Keratinocyte (primary cell): Measurements from ENCODE around the gene KHNYN.

Source experiments
- EZH2 ChIP-seq: IDR thresholded peaks from one replicate; pipeline ENCODE4 v1.6.1; 2012; ENCODE audit warnings: inconsistent platforms, mild to moderate bottlenecking, low read length, moderate library complexity
- TF ChIP-seq, protein P1 (sequence below), 3 experiments: IDR thresholded peaks in 1 of 3; conservative IDR thresholded peaks in 1 of 3; optimal IDR thresholded peaks in 1 of 3; 2 replicates in 2 of 3; 3 replicates in 1 of 3; pipeline versions ENCODE3 to v1.5.1; 2011; ENCODE audit warnings: low read length in 3 of 3, mild to moderate bottlenecking in 3 of 3, moderate library complexity in 2 of 3, control low read depth in 1 of 3, inconsistent platforms in 1 of 3; ENCODE audit not compliant: insufficient read depth in 2 of 3; ENCODE audit errors: extremely low read depth in 1 of 3

- TF ChIP-seq, protein P1, sequence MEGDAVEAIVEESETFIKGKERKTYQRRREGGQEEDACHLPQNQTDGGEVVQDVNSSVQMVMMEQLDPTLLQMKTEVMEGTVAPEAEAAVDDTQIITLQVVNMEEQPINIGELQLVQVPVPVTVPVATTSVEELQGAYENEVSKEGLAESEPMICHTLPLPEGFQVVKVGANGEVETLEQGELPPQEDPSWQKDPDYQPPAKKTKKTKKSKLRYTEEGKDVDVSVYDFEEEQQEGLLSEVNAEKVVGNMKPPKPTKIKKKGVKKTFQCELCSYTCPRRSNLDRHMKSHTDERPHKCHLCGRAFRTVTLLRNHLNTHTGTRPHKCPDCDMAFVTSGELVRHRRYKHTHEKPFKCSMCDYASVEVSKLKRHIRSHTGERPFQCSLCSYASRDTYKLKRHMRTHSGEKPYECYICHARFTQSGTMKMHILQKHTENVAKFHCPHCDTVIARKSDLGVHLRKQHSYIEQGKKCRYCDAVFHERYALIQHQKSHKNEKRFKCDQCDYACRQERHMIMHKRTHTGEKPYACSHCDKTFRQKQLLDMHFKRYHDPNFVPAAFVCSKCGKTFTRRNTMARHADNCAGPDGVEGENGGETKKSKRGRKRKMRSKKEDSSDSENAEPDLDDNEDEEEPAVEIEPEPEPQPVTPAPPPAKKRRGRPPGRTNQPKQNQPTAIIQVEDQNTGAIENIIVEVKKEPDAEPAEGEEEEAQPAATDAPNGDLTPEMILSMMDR (optimal IDR thresholded peaks at IDR 0.05 in 1 of 3, IDR thresholded peaks at IDR 0.05 in 1 of 3, conservative IDR thresholded peaks at IDR 0.05 in 1 of 3; ENCODE audit: extremely low read depth in 1 of 3, insufficient read depth in 2 of 3, low read length in 3 of 3) = no peak
- TF ChIP-seq EZH2 = no peak
Measured at GRCh38 chr14:24442240-24443052, 12.7 kb downstream of the KHNYN start, which contains the start of gene SDR39U1.
